Liver (tissue), 9 donors: ENCODE measurements around the gene ARFGAP2. TPM values are rescaled to one million over a fixed set of nuclear protein-coding genes. Genes with fewer than 3 reads are reported as not detected.
A peak's percentile ranks its signal among the peaks of the same experiment; 100 is the strongest.

ENCODE experiments used
- DNase-seq: peaks from one replicate; pipeline ENCODE4 v3.0.0-alpha.2; 2017; ENCODE audit warnings: low spot score
- H3K27ac ChIP-seq, 2 donors: one replicate each; pipeline ENCODE4 v1.7.0; 2013; ENCODE audit warnings: inconsistent platforms in 2 of 2, low read length in 2 of 2, control low read depth in 1 of 2, low read depth in 1 of 2, mild to moderate bottlenecking in 1 of 2
- H3K27me3 ChIP-seq, 4 donors: one replicate each; pipeline versions ENCODE4 v1.6.1 to v1.7.0; 2013; ENCODE audit warnings: low read length in 3 of 4, inconsistent platforms in 1 of 4, mild to moderate bottlenecking in 1 of 4, moderate library complexity in 1 of 4; ENCODE audit not compliant: control insufficient read depth in 4 of 4, insufficient read depth in 4 of 4
- H3K36me3 ChIP-seq, 4 donors: one replicate each; pipeline versions ENCODE4 v1.6.1 to v1.7.0; 2013; ENCODE audit warnings: low read length in 3 of 4, mild to moderate bottlenecking in 3 of 4, low read depth in 1 of 4, moderate library complexity in 1 of 4; ENCODE audit not compliant: control insufficient read depth in 4 of 4, insufficient read depth in 3 of 4
- H3K4me1 ChIP-seq, 4 donors: one replicate each; pipeline versions ENCODE4 v1.6.1 to v1.7.0; 2013; ENCODE audit warnings: low read length in 3 of 4, mild to moderate bottlenecking in 3 of 4, moderate library complexity in 1 of 4; ENCODE audit not compliant: control insufficient read depth in 4 of 4, insufficient read depth in 4 of 4
- H3K4me3 ChIP-seq, 3 donors: one replicate each; pipeline versions ENCODE4 v1.6.1 to v1.7.0; 2013; ENCODE audit warnings: low read length in 3 of 3, control low read depth in 1 of 3, low read depth in 1 of 3, mild to moderate bottlenecking in 1 of 3
- H3K9ac ChIP-seq, 2 donors: one replicate each; pipeline ENCODE4 v1.7.0; 2013; ENCODE audit warnings: low read length in 2 of 2, mild to moderate bottlenecking in 2 of 2, moderate library complexity in 2 of 2, control low read depth in 1 of 2, low read depth in 1 of 2
- H3K9me3 ChIP-seq, 4 donors: one replicate each; pipeline versions ENCODE4 v1.6.1 to v1.7.0; 2013; ENCODE audit warnings: low read length in 3 of 4; ENCODE audit not compliant: control insufficient read depth in 4 of 4
- EGR1 ChIP-seq, 2 donors: IDR thresholded peaks; 2 replicates each; pipeline ENCODE4 v1.6.1; 2016 to 2018; ENCODE audit warnings: antibody characterized with exemption in 2 of 2, low read depth in 2 of 2
- FOXA1 ChIP-seq: IDR thresholded peaks from 2 replicates; pipeline ENCODE4 v1.6.1; 2016; ENCODE audit warnings: antibody characterized with exemption
- GABPA ChIP-seq, 2 donors: IDR thresholded peaks in 1 of 2; conservative IDR thresholded peaks in 1 of 2; 2 replicates each; pipeline ENCODE4 v1.6.1; 2016; ENCODE audit warnings: antibody characterized with exemption in 2 of 2, mild to moderate bottlenecking in 1 of 2, moderate library complexity in 1 of 2
- HNF4A ChIP-seq, 2 donors: conservative IDR thresholded peaks; 2 replicates each; pipeline ENCODE4 v1.6.1; 2016; ENCODE audit warnings: antibody characterized with exemption in 2 of 2, mild to moderate bottlenecking in 2 of 2
- HNF4G ChIP-seq: IDR thresholded peaks from 2 replicates; pipeline ENCODE4 v1.6.1; 2016; ENCODE audit warnings: antibody characterized with exemption
- NR2F2 ChIP-seq: IDR thresholded peaks from 2 replicates; pipeline ENCODE4 v1.6.1; 2016; ENCODE audit warnings: antibody characterized with exemption
- RAD21 ChIP-seq, 2 donors: IDR thresholded peaks; 2 replicates each; pipeline ENCODE4 v1.6.1; 2016; ENCODE audit warnings: antibody characterized with exemption in 2 of 2, mild to moderate bottlenecking in 2 of 2
- RXRA ChIP-seq, 2 donors: IDR thresholded peaks; 2 replicates each; pipeline ENCODE4 v1.6.1; 2017 to 2018; ENCODE audit warnings: antibody characterized with exemption in 2 of 2, mild to moderate bottlenecking in 1 of 2
- SP1 ChIP-seq: IDR thresholded peaks from 2 replicates; pipeline ENCODE4 v1.6.1; 2018; ENCODE audit warnings: antibody characterized with exemption, mild to moderate bottlenecking
- TAF1 ChIP-seq: conservative IDR thresholded peaks from 2 replicates; pipeline ENCODE4 v1.6.1; 2016; ENCODE audit warnings: antibody characterized with exemption, mild to moderate bottlenecking
- YY1 ChIP-seq: IDR thresholded peaks from 2 replicates; pipeline ENCODE4 v1.6.1; 2016; ENCODE audit warnings: antibody characterized with exemption, mild to moderate bottlenecking
- WGBS: extraction: QIAGEN DNeasy Blood & Tissue Kit; methylation state at CpG from one replicate; pipeline ENCODE4 v1.1.7; 2013; 5-methylcytosine and 5-hydroxymethylcytosine counted together
- polyA plus RNA-seq, 2 donors: library from polyadenylated mRNA; stranded (reverse) in 1 of 2; unstranded in 1 of 2; fragments of 200-250 nt in 1 of 2; fragments of >200 nt in 1 of 2; fragmentation: Nextera tagmentation in 1 of 2; extraction: Ambion mirVana in 1 of 2; gene quantifications; one replicate each; pipeline versions ENCODE4 v1.2.1 to v1.2.3, GENCODE V29; 2013 to 2015
- total RNA-seq, 2 donors: library from RNA; depleted of rRNA; stranded (reverse); fragments of >200 nt; gene quantifications; one replicate each; pipeline ENCODE4 v1.2.3, GENCODE V29; 2014
- TF ChIP-seq, protein P1 (sequence below): IDR thresholded peaks from 2 replicates; pipeline ENCODE4 v1.6.1; 2016; ENCODE audit warnings: antibody characterized with exemption, mild to moderate bottlenecking
- TF ChIP-seq, protein P2 (sequence below): IDR thresholded peaks from 2 replicates; pipeline ENCODE4 v1.6.1; 2016; ENCODE audit warnings: antibody characterized with exemption
- TF ChIP-seq, protein P3 (sequence below): IDR thresholded peaks from 2 replicates; pipeline ENCODE4 v1.6.1; 2016; ENCODE audit warnings: antibody characterized with exemption
- donor health status: healthy.
- donor health status: healthy.
- donor health status: healthy.
- donor health status: healthy.
- donor health status: healthy.

ARFGAP2 gene
- total and polyA plus RNA-seq, 4 donors: 37.3 to 163 (median 53.0) TPM

DNA sequence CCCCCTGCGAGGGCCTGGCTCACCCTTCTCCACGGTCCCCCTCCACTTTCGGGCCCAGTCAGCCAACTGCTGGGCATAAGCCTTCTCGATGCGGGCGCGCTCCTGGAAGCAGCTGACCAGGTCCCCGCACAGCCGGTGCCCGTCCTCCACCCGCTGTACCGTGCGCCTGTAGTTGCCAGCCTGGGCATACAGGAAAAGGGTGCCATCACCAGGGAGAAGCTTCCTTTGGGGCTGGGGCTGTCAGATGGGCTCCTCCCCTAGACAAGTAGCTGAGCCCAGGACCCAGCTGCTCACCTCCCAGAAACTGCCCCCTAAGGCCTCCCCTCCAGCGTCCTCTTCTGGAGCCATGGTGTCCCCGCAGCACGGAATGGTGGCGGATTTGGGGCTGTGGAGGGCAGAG, 5.7 kb upstream of the ARFGAP2 start:
- no peak for TF ChIP-seq YY1
- no peak for TF ChIP-seq HNF4A (conservative IDR thresholded peaks at IDR 0.05)
- TF ChIP-seq EGR1 (IDR thresholded peaks at IDR 0.05; ENCODE audit: low read depth in 2 of 2): no peak
- TF ChIP-seq, protein P1, sequence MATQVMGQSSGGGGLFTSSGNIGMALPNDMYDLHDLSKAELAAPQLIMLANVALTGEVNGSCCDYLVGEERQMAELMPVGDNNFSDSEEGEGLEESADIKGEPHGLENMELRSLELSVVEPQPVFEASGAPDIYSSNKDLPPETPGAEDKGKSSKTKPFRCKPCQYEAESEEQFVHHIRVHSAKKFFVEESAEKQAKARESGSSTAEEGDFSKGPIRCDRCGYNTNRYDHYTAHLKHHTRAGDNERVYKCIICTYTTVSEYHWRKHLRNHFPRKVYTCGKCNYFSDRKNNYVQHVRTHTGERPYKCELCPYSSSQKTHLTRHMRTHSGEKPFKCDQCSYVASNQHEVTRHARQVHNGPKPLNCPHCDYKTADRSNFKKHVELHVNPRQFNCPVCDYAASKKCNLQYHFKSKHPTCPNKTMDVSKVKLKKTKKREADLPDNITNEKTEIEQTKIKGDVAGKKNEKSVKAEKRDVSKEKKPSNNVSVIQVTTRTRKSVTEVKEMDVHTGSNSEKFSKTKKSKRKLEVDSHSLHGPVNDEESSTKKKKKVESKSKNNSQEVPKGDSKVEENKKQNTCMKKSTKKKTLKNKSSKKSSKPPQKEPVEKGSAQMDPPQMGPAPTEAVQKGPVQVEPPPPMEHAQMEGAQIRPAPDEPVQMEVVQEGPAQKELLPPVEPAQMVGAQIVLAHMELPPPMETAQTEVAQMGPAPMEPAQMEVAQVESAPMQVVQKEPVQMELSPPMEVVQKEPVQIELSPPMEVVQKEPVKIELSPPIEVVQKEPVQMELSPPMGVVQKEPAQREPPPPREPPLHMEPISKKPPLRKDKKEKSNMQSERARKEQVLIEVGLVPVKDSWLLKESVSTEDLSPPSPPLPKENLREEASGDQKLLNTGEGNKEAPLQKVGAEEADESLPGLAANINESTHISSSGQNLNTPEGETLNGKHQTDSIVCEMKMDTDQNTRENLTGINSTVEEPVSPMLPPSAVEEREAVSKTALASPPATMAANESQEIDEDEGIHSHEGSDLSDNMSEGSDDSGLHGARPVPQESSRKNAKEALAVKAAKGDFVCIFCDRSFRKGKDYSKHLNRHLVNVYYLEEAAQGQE: no peak
- TF ChIP-seq, protein P2, sequence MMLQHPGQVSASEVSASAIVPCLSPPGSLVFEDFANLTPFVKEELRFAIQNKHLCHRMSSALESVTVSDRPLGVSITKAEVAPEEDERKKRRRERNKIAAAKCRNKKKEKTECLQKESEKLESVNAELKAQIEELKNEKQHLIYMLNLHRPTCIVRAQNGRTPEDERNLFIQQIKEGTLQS: no peak
- no peak for TF ChIP-seq RAD21 (IDR thresholded peaks at IDR 0.05)
- no peak for TF ChIP-seq TAF1
- TF ChIP-seq HNF4G: no peak
- no peak for TF ChIP-seq NR2F2
- TF ChIP-seq GABPA (IDR thresholded peaks at IDR 0.05 in 1 of 2, conservative IDR thresholded peaks at IDR 0.05 in 1 of 2): no peak
- WGBS: 96% methylated on average over 17 of the region's 17 CpGs
- no peaks in the 10 kb centered on the region for H3K9me3 ChIP-seq
- H3K36me3 ChIP-seq: peaks cover 0 to 7% (median 5%) of the 10 kb centered on the region in 4 donors
- no peaks in the 10 kb centered on the region for H3K27me3 ChIP-seq
- peak; percentile 31 for DNase-seq
- H3K4me3 ChIP-seq: no peak overlapping the region
- H3K4me1 ChIP-seq: peaks cover 14 to 79% (median 56%) of the 10 kb centered on the region in 4 donors
- H3K27ac ChIP-seq: no peak overlapping the region
- H3K9ac ChIP-seq: no peak overlapping the region

DNA sequence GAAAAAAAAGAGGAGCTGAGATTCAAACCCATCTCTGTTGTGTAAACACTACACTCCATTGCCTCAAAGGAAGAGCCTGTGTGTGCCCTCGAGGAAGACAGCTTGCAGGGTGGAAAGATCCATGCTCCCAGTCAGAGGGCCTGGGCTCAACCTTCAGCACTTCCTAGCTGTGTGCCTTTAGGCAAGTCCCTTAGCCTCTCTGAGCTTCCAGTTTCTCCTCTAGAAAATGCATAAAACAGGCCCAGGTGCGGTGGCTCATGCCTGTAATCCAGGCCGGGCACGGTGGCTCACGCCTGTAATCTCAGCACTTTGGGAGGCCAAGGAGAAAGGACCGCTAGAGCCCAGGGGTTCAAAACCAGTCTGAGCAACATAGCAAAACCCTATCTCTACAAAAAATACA, 4.6 kb upstream of the ARFGAP2 start:
- Histone ChIP-seq H3K9me3 (no peaks in the 10 kb centered on the region), H3K27me3 (no peaks in the 10 kb centered on the region), H3K27ac (no peak overlapping the region), H3K4me3 (no peak overlapping the region), H3K36me3 (peaks cover 0 to 7% (median 5%) of the 10 kb centered on the region in 4 donors), H3K4me1 (peaks cover 14 to 71% (median 48%) of the 10 kb centered on the region in 4 donors), H3K9ac (no peak overlapping the region)
- no peak for DNase-seq
- WGBS: 92% methylated on average over 6 of the region's 6 CpGs
- TF ChIP-seq TAF1: no peak
- no peak for TF ChIP-seq GABPA (IDR thresholded peaks at IDR 0.05 in 1 of 2, conservative IDR thresholded peaks at IDR 0.05 in 1 of 2)
- TF ChIP-seq, protein P3, sequence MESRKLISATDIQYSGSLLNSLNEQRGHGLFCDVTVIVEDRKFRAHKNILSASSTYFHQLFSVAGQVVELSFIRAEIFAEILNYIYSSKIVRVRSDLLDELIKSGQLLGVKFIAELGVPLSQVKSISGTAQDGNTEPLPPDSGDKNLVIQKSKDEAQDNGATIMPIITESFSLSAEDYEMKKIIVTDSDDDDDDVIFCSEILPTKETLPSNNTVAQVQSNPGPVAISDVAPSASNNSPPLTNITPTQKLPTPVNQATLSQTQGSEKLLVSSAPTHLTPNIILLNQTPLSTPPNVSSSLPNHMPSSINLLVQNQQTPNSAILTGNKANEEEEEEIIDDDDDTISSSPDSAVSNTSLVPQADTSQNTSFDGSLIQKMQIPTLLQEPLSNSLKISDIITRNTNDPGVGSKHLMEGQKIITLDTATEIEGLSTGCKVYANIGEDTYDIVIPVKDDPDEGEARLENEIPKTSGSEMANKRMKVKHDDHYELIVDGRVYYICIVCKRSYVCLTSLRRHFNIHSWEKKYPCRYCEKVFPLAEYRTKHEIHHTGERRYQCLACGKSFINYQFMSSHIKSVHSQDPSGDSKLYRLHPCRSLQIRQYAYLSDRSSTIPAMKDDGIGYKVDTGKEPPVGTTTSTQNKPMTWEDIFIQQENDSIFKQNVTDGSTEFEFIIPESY: no peak
- TF ChIP-seq FOXA1: no peak
- no peak for TF ChIP-seq SP1
- TF ChIP-seq RXRA (IDR thresholded peaks at IDR 0.05): no peak
- TF ChIP-seq, protein P2: no peak
- TF ChIP-seq HNF4G: no peak
- TF ChIP-seq RAD21 (IDR thresholded peaks at IDR 0.05): no peak
- no peak for TF ChIP-seq HNF4A (conservative IDR thresholded peaks at IDR 0.05)
- TF ChIP-seq EGR1 (IDR thresholded peaks at IDR 0.05; ENCODE audit: low read depth in 2 of 2): no peak
